AG08395 (cell line): ENCODE measurements around the gene NSA2.
A peak's percentile ranks its signal among the peaks of the same experiment; 100 is the strongest.
"Not testable (repeated sequence)": the region's sequence is repeated elsewhere in the genome, so short reads cannot be mapped to it uniquely, and the experiment has no call there.

ENCODE experiments used
- DNase-seq: peaks from one replicate; pipeline ENCODE4 v3.0.0; 2012; ENCODE audit warnings: mixed read lengths, low spot score

NSA2 gene

GRCh38 chr5:74766849-74767578 lies at the start of gene NSA2, which contains the start of gene GFM2:
Gene NSA2, plus strand, starts transcription at chr5:74767249. Its CDS starts 112 bp downstream, at chr5:74767361.
Gene GFM2, minus strand, starts transcription at chr5:74767117. Its CDS starts 3,375 bp downstream, at chr5:74763742.
- peak; percentile 87 for DNase-seq

GRCh38 chr5:74717596-74717995 lies 49.5 kb upstream of the NSA2 start:
- DNase-seq: no peak

- DNase-seq: no peak
Measured at GRCh38 chr5:74722271-74722670, 44.8 kb upstream of the NSA2 start.

- no peak for DNase-seq
Measured at GRCh38 chr5:74725331-74725730, 41.7 kb upstream of the NSA2 start.

- DNase-seq: no peak
Measured at GRCh38 chr5:74736759-74737158, 30.3 kb upstream of the NSA2 start.

- DNase-seq: no peak
Measured at GRCh38 chr5:74738406-74738805, 28.6 kb upstream of the NSA2 start.

- not testable (repeated sequence) for DNase-seq
Measured at GRCh38 chr5:74748742-74749141, 18.3 kb upstream of the NSA2 start.

GRCh38 chr5:74761241-74761640 lies 5.8 kb upstream of the NSA2 start:
- DNase-seq: no peak

GRCh38 chr5:74762599-74762998 lies 4.5 kb upstream of the NSA2 start:
- DNase-seq: peak; percentile 47

GRCh38 chr5:74763504-74763903 lies 3.5 kb upstream of the NSA2 start:
- DNase-seq: no peak

- no peak for DNase-seq
Measured at GRCh38 chr5:74765201-74765600, 1.8 kb upstream of the NSA2 start.

GRCh38 chr5:74765929-74766328 lies 1.1 kb upstream of the NSA2 start:
- no peak for DNase-seq

- DNase-seq: peak; percentile 55
Measured at GRCh38 chr5:74766418-74766848, 616 bp upstream of the NSA2 start.

- peak; percentile 39 for DNase-seq
Measured at GRCh38 chr5:74767579-74767913, 497 bp downstream of the NSA2 start.

GRCh38 chr5:74772359-74772758 lies 5.3 kb downstream of the NSA2 start:
- no peak for DNase-seq

- no peak for DNase-seq
Measured at GRCh38 chr5:74778609-74779008, 11.6 kb downstream of the NSA2 start.

GRCh38 chr5:74786851-74787250 lies 19.8 kb downstream of the NSA2 start:
- DNase-seq: no peak

- DNase-seq: no peak
Measured at GRCh38 chr5:74787424-74787823, 20.4 kb downstream of the NSA2 start.

- not testable (repeated sequence) for DNase-seq
Measured at GRCh38 chr5:74791669-74792068, 24.6 kb downstream of the NSA2 start.

GRCh38 chr5:74798977-74799911 lies 32.2 kb downstream of the NSA2 start:
- DNase-seq: no peak

GRCh38 chr5:74801197-74801596 lies 34.1 kb downstream of the NSA2 start:
- DNase-seq: no peak

- peak; percentile 17 for DNase-seq
Measured at GRCh38 chr5:74801941-74802340, 34.9 kb downstream of the NSA2 start.

GRCh38 chr5:74810915-74811314 lies 43.9 kb downstream of the NSA2 start:
- DNase-seq: no peak
